Right lobe of liver (tissue), 4 donors: Measurements from ENCODE around the gene ABCC12.

Experiments
- CTCF ChIP-seq, 4 donors: fragments of 200-600 bp in 3 of 4; fragments of 450-650 bp in 1 of 4; IDR thresholded peaks; one replicate each; pipeline versions ENCODE4 v1.5.1 to v1.8.0; 2016 to 2022; ENCODE audit warnings: antibody characterized with exemption in 4 of 4, mild to moderate bottlenecking in 2 of 4
- POLR2A ChIP-seq: fragments of 450-650 bp; IDR thresholded peaks from one replicate; pipeline ENCODE4 v1.6.1; 2017; ENCODE audit warnings: antibody characterized with exemption, mild to moderate bottlenecking
- donor health status: DM: no; HTN: no; CAD: no.
- donor health status: DM: no; HTN: no; CAD: no.
- donor health status: DM: no; HTN: yes; CAD: no.

DNA sequence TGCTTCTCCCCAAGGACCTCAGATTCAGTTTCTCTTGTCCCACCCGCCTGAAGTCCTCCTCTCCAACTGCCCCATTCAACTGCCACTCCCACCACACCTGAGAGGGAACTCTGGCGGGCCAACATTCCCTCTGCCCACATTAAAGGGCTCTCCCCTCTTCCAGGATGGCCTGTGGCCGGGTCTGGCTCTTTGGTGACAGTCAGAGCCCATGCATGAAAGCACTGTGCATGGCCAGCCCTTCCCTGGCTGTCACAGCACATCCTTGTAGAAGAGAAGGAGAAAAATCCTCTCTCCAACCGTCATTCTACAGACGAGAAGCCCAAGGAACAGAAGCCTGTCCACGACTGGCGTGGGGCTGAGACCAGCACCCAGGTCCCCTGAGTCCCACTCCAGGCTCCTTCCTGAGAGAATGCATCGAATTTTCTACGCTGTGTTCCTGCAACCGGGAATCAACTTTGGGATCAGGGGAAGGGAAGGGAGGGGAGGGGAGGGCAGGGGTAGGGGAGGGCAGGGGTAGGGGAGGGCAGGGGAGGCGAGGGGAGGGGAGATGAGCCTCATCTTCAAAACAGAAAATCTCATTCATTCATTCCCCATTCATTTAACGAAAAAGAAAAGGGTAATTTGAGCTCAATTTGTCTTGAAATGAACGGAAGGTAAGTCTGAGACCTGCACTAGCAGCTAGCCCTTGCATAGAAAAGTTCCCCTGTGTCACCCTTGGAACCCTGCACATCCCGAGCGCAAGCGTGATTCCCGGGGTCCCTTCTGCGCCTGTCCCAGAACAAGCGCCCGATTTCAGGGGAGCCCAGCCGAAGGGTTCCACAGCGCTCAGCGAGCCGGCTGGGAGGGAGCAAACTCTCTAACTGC, at the start of gene ABCC12:
- TF ChIP-seq CTCF (IDR thresholded peaks at IDR 0.05) = no peak
- TF ChIP-seq POLR2A = no peak
